K562 (cell line): ENCODE measurements around the gene CHD2. TPM values are rescaled to one million over a fixed set of nuclear protein-coding genes. Genes with fewer than 3 reads are reported as not detected.

Source experiments
- ATAC-seq: fragments of 200-7000 bp; cut with Tn5 transposase; 3 replicates; pipeline ENCODE4 v1.9.1; 2020; ENCODE audit warnings: moderate library complexity
- BruUV-seq: library from RNA; stranded (reverse); fragments of 400-500 nt; replicated peaks from 2 replicates; lab custom pipeline; 2021; lab: Mats Ljungman, UMichigan
- CTCF ChIA-PET: fragments of 300-600 bp; formaldehyde crosslinking; extraction: SDS; loops from one replicate; lab custom pipeline; 2021; ENCODE audit warnings: low intra/inter-chr PET ratio; lab: Yijun Ruan, JAX
- POLR2A ChIA-PET: fragments of 300-600, 350-650 bp; sonication (Branson Sonifier 250); formaldehyde crosslinking; extraction: SDS; loops from one replicate; lab custom pipeline; 2021; ENCODE audit warnings: antibody characterized with exemption, inconsistent platforms; lab: Yijun Ruan, JAX
- DNase-seq, 4 experiments: peaks; one replicate each; pipeline versions ENCODE4 v3.0.0 to v3.0.0-alpha.2; 2011 to 2018; ENCODE audit warnings: low spot score in 3 of 4, mixed read lengths in 3 of 4; ENCODE audit errors: extremely low read depth in 1 of 4
- FAIRE-seq: peaks from 2 replicates; lab custom pipeline; 2011; peaks lifted over from hg19 to GRCh38; lab: Jason Lieb, UNC
- H2AFZ ChIP-seq: 2 replicates; pipeline ENCODE4 v1.6.0; 2011; ENCODE audit warnings: low read depth, low read length, control low read depth, inconsistent platforms
- H3K27ac ChIP-seq: fragments of 200-600 bp; 3 replicates; pipeline ENCODE4 v1.8.0; 2011; ENCODE audit warnings: low read depth, mild to moderate bottlenecking, control low read depth, inconsistent platforms, low read length, moderate library complexity, mixed read lengths; ENCODE audit errors: extremely low read depth
- H3K27me3 ChIP-seq, 2 experiments: fragments of 300-600 bp in 1 of 2; 2 replicates in 1 of 2; 3 replicates in 1 of 2; pipeline versions ENCODE4 v1.6.0 to v1.8.0; 2011; ENCODE audit warnings: inconsistent platforms in 2 of 2, low read length in 2 of 2, mild to moderate bottlenecking in 1 of 2, mixed read lengths in 1 of 2, moderate library complexity in 1 of 2; ENCODE audit not compliant: control insufficient read depth in 2 of 2, insufficient read depth in 2 of 2
- H3K36me3 ChIP-seq: fragments of 300-600 bp; 3 replicates; pipeline ENCODE4 v1.8.0; 2011; ENCODE audit warnings: mild to moderate bottlenecking, low read length, inconsistent platforms; ENCODE audit not compliant: control insufficient read depth, insufficient read depth
- H3K4me1 ChIP-seq, 2 experiments: fragments of 200-600 bp in 1 of 2; replicated peaks in 1 of 2; 2 replicates in 1 of 2; 3 replicates in 1 of 2; pipeline versions ENCODE4 v1.5.1 to v1.8.0; 2011; ENCODE audit warnings: inconsistent platforms in 2 of 2, low read length in 2 of 2, mild to moderate bottlenecking in 1 of 2, mixed read lengths in 1 of 2, moderate library complexity in 1 of 2; ENCODE audit not compliant: control insufficient read depth in 2 of 2, insufficient read depth in 2 of 2
- H3K4me2 ChIP-seq: 2 replicates; pipeline ENCODE4 v1.6.1; 2011; ENCODE audit warnings: low read length, control low read depth, inconsistent platforms, mixed read lengths; ENCODE audit not compliant: insufficient read depth
- H3K4me3 ChIP-seq: fragments of 200-600 bp; sonication (generic), shearing (Covaris generic); 2 replicates; pipeline ENCODE4 v1.5.1; 2016; ENCODE audit warnings: control low read depth, inconsistent platforms
- H3K79me2 ChIP-seq: fragments of 200-600 bp; 3 replicates; pipeline ENCODE4 v1.8.0; 2011; ENCODE audit warnings: low read length, inconsistent platforms; ENCODE audit not compliant: control insufficient read depth, insufficient read depth
- H3K9ac ChIP-seq, 2 experiments: 2 replicates each; pipeline versions ENCODE4 v1.6.0 to v1.6.1; 2011; ENCODE audit warnings: low read depth in 2 of 2, low read length in 2 of 2, control low read depth in 1 of 2, inconsistent platforms in 1 of 2, mild to moderate bottlenecking in 1 of 2, mixed read lengths in 1 of 2; ENCODE audit not compliant: insufficient read depth in 1 of 2
- H3K9me1 ChIP-seq: one replicate; pipeline ENCODE4 v1.6.0; 2011; ENCODE audit warnings: inconsistent platforms, mild to moderate bottlenecking, low read length, moderate library complexity; ENCODE audit not compliant: control insufficient read depth, insufficient read depth
- H3K9me3 ChIP-seq: replicated peaks from 2 replicates; pipeline ENCODE4 v1.5.1; 2011; ENCODE audit warnings: low read depth, low read length, inconsistent platforms; ENCODE audit not compliant: control insufficient read depth, insufficient read depth
- H4K20me1 ChIP-seq: replicated peaks from 2 replicates; pipeline ENCODE4 v1.6.1; 2011; ENCODE audit warnings: low read length, inconsistent platforms, mixed read lengths; ENCODE audit not compliant: control insufficient read depth, insufficient read depth
- ATF1 ChIP-seq, 2 experiments: fragments of 450-650 bp in 1 of 2; IDR thresholded peaks; 2 replicates each; pipeline ENCODE4 v1.6.1; 2016; ENCODE audit warnings: missing compliant biosample characterization in 1 of 2, missing genetic modification characterization in 1 of 2
- CTCF ChIP-seq, 3 experiments: IDR thresholded peaks in 2 of 3; conservative IDR thresholded peaks in 1 of 3; 2 replicates each; pipeline ENCODE4 v1.5.1; 2011 to 2012; ENCODE audit warnings: low read length in 3 of 3, mild to moderate bottlenecking in 3 of 3, control low read depth in 2 of 3, improper control_type of control experiment in 1 of 3, inconsistent platforms in 1 of 3, low read depth in 1 of 3, mixed read lengths in 1 of 3, moderate library complexity in 1 of 3; ENCODE audit not compliant: insufficient read depth in 2 of 3
- DNMT1 ChIP-seq: fragments of 450-650 bp; IDR thresholded peaks from 2 replicates; pipeline ENCODE4 v1.6.1; 2016; ENCODE audit warnings: antibody characterized with exemption, mild to moderate bottlenecking
- HDAC6 ChIP-seq: IDR thresholded peaks from 2 replicates; pipeline ENCODE4 v1.6.1; 2012; ENCODE audit warnings: low read depth, mild to moderate bottlenecking, control low read depth, inconsistent platforms, low read length, moderate library complexity
- HDGF ChIP-seq: fragments of 450-650 bp; IDR thresholded peaks from 2 replicates; pipeline ENCODE4 v1.6.1; 2016
- HMGXB4 ChIP-seq: sonication (generic); formaldehyde crosslinking; IDR thresholded peaks from 2 replicates; pipeline ENCODE4 v1.8.1; 2023; ENCODE audit warnings: mild to moderate bottlenecking, missing genetic modification reagents
- JUNB ChIP-seq: fragments of 450-650 bp; formaldehyde crosslinking; conservative IDR thresholded peaks from 2 replicates; pipeline ENCODE4 v1.4.0; 2020; ENCODE audit warnings: mild to moderate bottlenecking
- KLF10 ChIP-seq: fragments of 250-450 bp; sonication (Bioruptor Pico); IDR thresholded peaks from 2 replicates; pipeline ENCODE4 v1.6.1; 2021; ENCODE audit warnings: matching md5 sums
- PCBP2 ChIP-seq: fragments of 200-400 bp; formaldehyde crosslinking; IDR thresholded peaks from 2 replicates; pipeline ENCODE4 v1.6.1; 2018; ENCODE audit warnings: low read length, low read depth, mild to moderate bottlenecking, moderate library complexity; ENCODE audit not compliant: poor library complexity, severe bottlenecking
- PTBP1 ChIP-seq: fragments of 200-400 bp; formaldehyde crosslinking; IDR thresholded peaks from 2 replicates; pipeline ENCODE4 v1.6.1; 2017; ENCODE audit warnings: low read depth, low read length
- RBM14 ChIP-seq: fragments of 200-400 bp; formaldehyde crosslinking; IDR thresholded peaks from 2 replicates; pipeline ENCODE4 v1.6.1; 2018; ENCODE audit warnings: low read depth, mild to moderate bottlenecking, low read length, moderate library complexity, borderline replicate concordance; ENCODE audit not compliant: insufficient read depth
- SRSF3 ChIP-seq: fragments of 200-400 bp; formaldehyde crosslinking; IDR thresholded peaks from 2 replicates; pipeline ENCODE4 v1.6.1; 2016; ENCODE audit warnings: mild to moderate bottlenecking, low read length, moderate library complexity; ENCODE audit not compliant: insufficient read depth
- TRIM28 ChIP-seq: fragments of 450-650 bp; IDR thresholded peaks from 2 replicates; pipeline ENCODE4 v1.6.1; 2017
- ZNF695 ChIP-seq: fragments of 450-650 bp; formaldehyde crosslinking; IDR thresholded peaks from 2 replicates; pipeline ENCODE4 v1.4.0; 2020; ENCODE audit warnings: mild to moderate bottlenecking, moderate library complexity
- ZNF785 ChIP-seq: fragments of 250-450 bp; sonication (Bioruptor Pico); IDR thresholded peaks from 2 replicates; pipeline ENCODE4 v1.4.0; 2020; ENCODE audit warnings: mild to moderate bottlenecking
- WGBS: fragments of 100-300 bp; shearing (Covaris generic); methylation state at CpG from one replicate; pipeline ENCODE4 v1.1.6; 2016; ENCODE audit warnings: low coverage, mixed read lengths; ENCODE audit not compliant: insufficient coverage; ENCODE audit errors: missing lambda C conversion rate; 5-methylcytosine and 5-hydroxymethylcytosine counted together
- in situ Hi-C: fragments of 300-500 bp; cut with MboI; formaldehyde crosslinking; loops from 4 replicates; pipeline ENCODE4 v1.15.0; 2018; ENCODE audit warnings: inconsistent platforms, mixed read lengths
- intact Hi-C: fragments of 100-400 bp; cut with micrococcal nuclease; formaldehyde crosslinking; loops from 2 replicates; pipeline ENCODE4 v1.14.2; 2022
- polyA plus RNA-seq, 8 experiments: library from polyadenylated mRNA; depleted of rRNA in 4 of 8; stranded (reverse) in 5 of 8; unstranded in 3 of 8; fragments of >200 nt; fragmentation: Nextera tagmentation in 2 of 8; fragmentation: Illumina TruSeq in 1 of 8; extraction: Ambion mirVana in 2 of 8; extraction: Trizol in 1 of 8; gene quantifications; 2 replicates each; pipeline versions ENCODE4 v1.2.1 to v1.2.3, GENCODE V29; 2011 to 2014; ENCODE audit warnings: inconsistent platforms in 1 of 8, missing spikeins in 1 of 8
- total RNA-seq, 7 experiments: library from RNA; depleted of rRNA in 6 of 7; stranded (reverse); fragments of >200 nt in 6 of 7; fragmentation: Illumina TruSeq in 2 of 7; extraction: Trizol in 2 of 7; gene quantifications; 2 replicates each; pipeline versions ENCODE4 v1.2.1 to v1.2.3, GENCODE V29; 2011 to 2021; ENCODE audit warnings: low replicate concordance in 1 of 7
- TF ChIP-seq, protein P1 (sequence below), 2 experiments: fragments of 450-650 bp in 1 of 2; sonication (generic) in 1 of 2; formaldehyde crosslinking; conservative IDR thresholded peaks; 2 replicates each; pipeline versions ENCODE4 v1.4.0 to v1.8.1; 2020 to 2022; ENCODE audit warnings: mild to moderate bottlenecking in 1 of 2, missing genetic modification reagents in 1 of 2

The CHD2 gene
- total and polyA plus RNA-seq, 9 of the 15 experiments (the other 6 are each of a cell fraction or from before 2014, with no cell fraction given): 38.9 to 70.8 (median 56.2) TPM

GRCh38 chr15:93059442-93059841 lies 159.3 kb downstream of the CHD2 start:
- BruUV-seq: no TSS peak
- Histone ChIP-seq H3K27ac (no peak overlapping the region), H3K9ac (no peak overlapping the region), H3K4me2 (no peak overlapping the region), H3K9me3 (no peaks in the 10 kb centered on the region), H3K27me3 (peaks cover 64 to 81% of the 10 kb centered on the region in 2 experiments), H2AFZ (no peak overlapping the region), H3K4me1 (no peaks in the 10 kb centered on the region), H3K4me3 (no peak overlapping the region), H3K79me2 (no peaks in the 10 kb centered on the region), H3K9me1 (no peaks in the 10 kb centered on the region), H3K36me3 (no peaks in the 10 kb centered on the region), H4K20me1 (peaks cover 11% of the 10 kb centered on the region; the same call in 1 of the 2 replicates)
- 1% methylated on average over 8 of the region's 8 CpGs for WGBS
- no peak for ATAC-seq
- POLR2A ChIA-PET: interaction anchor here (1.4 to 1.9 kb wide), 2 partner anchors 10 to 15 kb away, joined by 5 read pairs; no protein-coding TSS in a partner anchor
- intact Hi-C loops (loop anchor here (10.0 kb wide), 1 partner anchor 325 kb away; no protein-coding TSS in a partner anchor), in situ Hi-C loops (no loop called here)
- no peak for DNase-seq
- CTCF ChIA-PET: no interaction called here
- no peak for FAIRE-seq
- no peak for TF ChIP-seq ATF1 (CRISPR knock-in tag; IDR thresholded peaks at IDR 0.05)
- no peak for TF ChIP-seq ATF1 (tag; IDR thresholded peaks at IDR 0.05)
- TF ChIP-seq, protein P1, sequence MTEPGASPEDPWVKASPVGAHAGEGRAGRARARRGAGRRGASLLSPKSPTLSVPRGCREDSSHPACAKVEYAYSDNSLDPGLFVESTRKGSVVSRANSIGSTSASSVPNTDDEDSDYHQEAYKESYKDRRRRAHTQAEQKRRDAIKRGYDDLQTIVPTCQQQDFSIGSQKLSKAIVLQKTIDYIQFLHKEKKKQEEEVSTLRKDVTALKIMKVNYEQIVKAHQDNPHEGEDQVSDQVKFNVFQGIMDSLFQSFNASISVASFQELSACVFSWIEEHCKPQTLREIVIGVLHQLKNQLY (CRISPR knock-in tag; conservative IDR thresholded peaks at IDR 0.05): no peak
- TF ChIP-seq RBM14: no peak
- TF ChIP-seq ZNF785: no peak
- TF ChIP-seq TRIM28: no peak
- no peak for TF ChIP-seq ZNF695 (CRISPR knock-in tag)
- TF ChIP-seq SRSF3: no peak
- TF ChIP-seq HDAC6: no peak
- TF ChIP-seq PCBP2: no peak
- TF ChIP-seq PTBP1: no peak
- TF ChIP-seq JUNB: no peak
- TF ChIP-seq KLF10 (CRISPR knock-in tag): no peak
- no peak for TF ChIP-seq CTCF (IDR thresholded peaks at IDR 0.05 in 2 of 3, conservative IDR thresholded peaks at IDR 0.05 in 1 of 3; ENCODE audit: insufficient read depth in 2 of 3, low read depth in 1 of 3, low read length in 3 of 3)
- no peak for TF ChIP-seq HDGF
- no peak for TF ChIP-seq HMGXB4 (CRISPR knock-in tag)
- no peak for TF ChIP-seq DNMT1
